Upper lobe of right lung (tissue), 1 donor: ENCODE results near the gene UNC5B. TPM values are rescaled to one million over a fixed set of nuclear protein-coding genes. Genes with fewer than 3 reads are reported as not detected.
A peak's percentile ranks its signal among the peaks of the same experiment; 100 is the strongest.

Source experiments
- ATAC-seq: fragments of 200-7000 bp; cut with Tn5 transposase; one replicate; pipeline ENCODE4 v1.9.1; 2020; ENCODE audit warnings: mild to moderate bottlenecking, moderate library complexity
- DNase-seq: peaks from one replicate; pipeline ENCODE4 v3.0.0-alpha.2; 2020
- H3K27ac ChIP-seq: fragments of 200-600 bp; one replicate; pipeline ENCODE4 v1.8.0; 2022
- H3K27me3 ChIP-seq: fragments of 200-600 bp; one replicate; pipeline ENCODE4 v1.8.0; 2022; ENCODE audit warnings: mild to moderate bottlenecking
- H3K36me3 ChIP-seq: fragments of 200-600 bp; one replicate; pipeline ENCODE4 v1.8.0; 2022
- H3K4me1 ChIP-seq: fragments of 200-600 bp; one replicate; pipeline ENCODE4 v1.8.0; 2022
- H3K4me3 ChIP-seq: fragments of 200-600 bp; one replicate; pipeline ENCODE4 v1.8.0; 2022; ENCODE audit warnings: mild to moderate bottlenecking
- H3K9me3 ChIP-seq: fragments of 200-600 bp; one replicate; pipeline ENCODE4 v1.8.0; 2022
- intact Hi-C: fragments of 100-400 bp; cut with DNase I; formaldehyde crosslinking; loops from one replicate; pipeline ENCODE4 v1.11.0; 2022
- total RNA-seq: library from RNA; stranded (reverse); fragmentation: NEBNext Ultra II Directional; extraction: Animal tissue kit (Norgen Biotek cat#: 25700); gene quantifications from one replicate; pipeline ENCODE4 v1.2.1, GENCODE V29; 2021
- TF ChIP-seq, protein P1 (sequence below): fragments of 200-600 bp; IDR thresholded peaks from one replicate; pipeline ENCODE4 v1.8.0; 2022; ENCODE audit warnings: antibody characterized with exemption
- donor health status: DM: no; HTN: yes; CAD: no; lungs with severe emphysema.

The UNC5B gene
- total RNA-seq, 1 donor from 2014 or later, result 16.0 TPM

DNA sequence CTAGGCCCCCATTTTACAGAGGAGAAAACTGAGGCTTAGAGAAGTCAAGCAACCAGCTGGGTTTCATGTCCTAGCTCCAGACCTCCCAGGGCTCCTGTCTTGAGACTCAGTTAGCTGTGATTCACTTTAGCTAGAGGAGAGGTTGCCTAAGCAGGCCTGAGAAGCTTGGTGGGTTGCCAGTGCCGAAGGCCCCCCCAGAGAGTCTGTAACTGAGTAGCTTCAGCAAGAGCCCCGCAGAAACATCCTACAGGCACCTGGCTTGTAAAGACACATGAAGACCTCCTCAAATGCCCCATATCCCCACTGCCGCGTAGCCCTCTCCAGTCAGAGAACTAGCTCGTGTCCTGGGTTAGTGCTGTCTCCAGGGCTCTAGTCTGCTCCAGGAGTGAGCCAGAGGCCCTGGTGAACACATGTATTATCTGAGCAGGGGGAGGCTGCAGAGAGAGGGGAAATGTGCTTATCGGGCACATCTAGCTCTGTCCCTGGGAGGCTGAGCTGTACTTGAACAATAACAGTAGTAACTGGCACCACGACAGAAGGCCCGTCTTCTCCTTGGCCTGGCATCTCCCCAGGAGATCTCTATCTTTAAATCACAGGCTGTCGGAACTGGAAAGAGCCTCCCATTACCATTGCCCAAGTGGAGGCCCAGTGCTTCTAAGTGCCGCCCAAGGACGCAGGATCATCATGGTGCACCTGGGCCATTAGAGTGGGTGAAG is 28.9 kb downstream of the UNC5B start:
- intact Hi-C loops, result no loop called here
- H3K27me3 ChIP-seq, result no peaks in the 10 kb centered on the region
- peaks cover 58% of the 10 kb centered on the region for H3K4me1 ChIP-seq
- DNase-seq (no peak), ATAC-seq (peak; percentile 38)
- H3K4me3 ChIP-seq, result no peak overlapping the region
- no peaks in the 10 kb centered on the region for H3K36me3 ChIP-seq
- H3K9me3 ChIP-seq, result no peaks in the 10 kb centered on the region
- TF ChIP-seq, protein P1, sequence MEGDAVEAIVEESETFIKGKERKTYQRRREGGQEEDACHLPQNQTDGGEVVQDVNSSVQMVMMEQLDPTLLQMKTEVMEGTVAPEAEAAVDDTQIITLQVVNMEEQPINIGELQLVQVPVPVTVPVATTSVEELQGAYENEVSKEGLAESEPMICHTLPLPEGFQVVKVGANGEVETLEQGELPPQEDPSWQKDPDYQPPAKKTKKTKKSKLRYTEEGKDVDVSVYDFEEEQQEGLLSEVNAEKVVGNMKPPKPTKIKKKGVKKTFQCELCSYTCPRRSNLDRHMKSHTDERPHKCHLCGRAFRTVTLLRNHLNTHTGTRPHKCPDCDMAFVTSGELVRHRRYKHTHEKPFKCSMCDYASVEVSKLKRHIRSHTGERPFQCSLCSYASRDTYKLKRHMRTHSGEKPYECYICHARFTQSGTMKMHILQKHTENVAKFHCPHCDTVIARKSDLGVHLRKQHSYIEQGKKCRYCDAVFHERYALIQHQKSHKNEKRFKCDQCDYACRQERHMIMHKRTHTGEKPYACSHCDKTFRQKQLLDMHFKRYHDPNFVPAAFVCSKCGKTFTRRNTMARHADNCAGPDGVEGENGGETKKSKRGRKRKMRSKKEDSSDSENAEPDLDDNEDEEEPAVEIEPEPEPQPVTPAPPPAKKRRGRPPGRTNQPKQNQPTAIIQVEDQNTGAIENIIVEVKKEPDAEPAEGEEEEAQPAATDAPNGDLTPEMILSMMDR, result no peak
- peak overlapping the region; percentile 36 for H3K27ac ChIP-seq

DNA sequence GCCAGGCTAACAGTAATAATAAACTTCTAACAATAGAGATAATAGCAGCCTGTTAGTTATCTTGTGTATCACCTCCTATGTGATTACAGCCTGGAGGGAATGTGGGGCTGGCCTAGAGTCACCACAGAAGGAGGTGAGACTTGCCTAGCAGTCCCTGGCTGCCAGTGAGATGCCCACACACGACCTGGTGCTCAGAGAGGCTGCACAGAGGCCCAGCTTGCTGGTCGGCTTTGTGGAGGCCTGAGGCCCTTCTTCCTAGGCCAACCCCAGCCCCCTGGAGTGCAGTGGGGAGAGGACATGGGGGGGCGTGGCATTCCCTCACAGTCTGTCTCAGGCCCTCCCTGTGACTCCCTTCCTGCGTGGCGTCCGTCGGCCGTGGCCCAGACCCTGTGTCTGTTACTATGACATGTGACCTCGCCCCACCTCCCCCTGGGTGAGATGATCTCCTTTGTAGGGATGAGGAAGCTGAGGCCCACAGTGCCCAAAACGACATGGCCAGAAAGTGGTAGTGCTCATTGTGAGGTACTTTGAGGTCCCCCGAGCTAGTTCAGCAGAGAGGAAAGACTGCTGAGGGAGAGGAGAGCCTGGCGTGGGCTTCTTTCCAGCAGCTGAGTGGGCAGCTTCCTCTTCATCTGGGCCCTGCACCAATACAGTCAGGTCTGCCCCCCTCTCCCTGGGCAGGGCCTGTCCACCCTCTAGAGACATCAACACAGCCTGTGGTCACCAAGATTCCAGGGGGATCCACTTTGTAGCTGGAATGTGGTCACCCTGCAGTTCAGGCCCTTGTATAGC is 29.7 kb downstream of the UNC5B start:
- Histone ChIP-seq H3K9me3 (no peaks in the 10 kb centered on the region), H3K36me3 (no peaks in the 10 kb centered on the region), H3K27ac (peak overlapping the region; percentile 36), H3K4me1 (peaks cover 65% of the 10 kb centered on the region), H3K4me3 (no peak overlapping the region), H3K27me3 (no peaks in the 10 kb centered on the region)
- DNase-seq, result no peak
- peak; percentile 36 for ATAC-seq
- intact Hi-C loops, result no loop called here
- TF ChIP-seq, protein P1, result no peak

DNA sequence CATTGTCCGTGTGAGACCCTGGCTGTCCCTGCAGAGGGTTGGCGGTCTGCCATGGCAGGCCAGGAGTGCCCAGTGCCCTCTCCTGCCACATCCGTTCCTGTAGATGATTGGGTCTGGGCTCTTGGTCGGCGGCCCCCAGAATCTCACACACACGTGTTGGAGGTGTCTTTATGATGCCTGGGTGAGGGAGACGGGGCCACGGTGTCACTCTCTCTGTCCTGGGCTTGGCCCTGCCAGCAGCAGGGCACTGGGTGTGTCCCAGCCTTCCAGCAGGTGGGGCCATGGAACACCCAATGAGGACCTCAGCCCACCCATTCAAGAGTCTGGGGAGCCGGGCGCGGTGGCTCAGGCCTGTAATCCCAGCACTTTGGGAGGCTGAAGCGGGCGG is 30.2 kb downstream of the UNC5B start:
- Histone ChIP-seq H3K27me3 (no peaks in the 10 kb centered on the region), H3K36me3 (no peaks in the 10 kb centered on the region), H3K27ac (peak overlapping the region; percentile 36), H3K4me3 (no peak overlapping the region), H3K9me3 (no peaks in the 10 kb centered on the region), H3K4me1 (peaks cover 70% of the 10 kb centered on the region)
- intact Hi-C loops, result no loop called here
- TF ChIP-seq, protein P1, result no peak
- DNase-seq (no peak), ATAC-seq (no peak)

DNA sequence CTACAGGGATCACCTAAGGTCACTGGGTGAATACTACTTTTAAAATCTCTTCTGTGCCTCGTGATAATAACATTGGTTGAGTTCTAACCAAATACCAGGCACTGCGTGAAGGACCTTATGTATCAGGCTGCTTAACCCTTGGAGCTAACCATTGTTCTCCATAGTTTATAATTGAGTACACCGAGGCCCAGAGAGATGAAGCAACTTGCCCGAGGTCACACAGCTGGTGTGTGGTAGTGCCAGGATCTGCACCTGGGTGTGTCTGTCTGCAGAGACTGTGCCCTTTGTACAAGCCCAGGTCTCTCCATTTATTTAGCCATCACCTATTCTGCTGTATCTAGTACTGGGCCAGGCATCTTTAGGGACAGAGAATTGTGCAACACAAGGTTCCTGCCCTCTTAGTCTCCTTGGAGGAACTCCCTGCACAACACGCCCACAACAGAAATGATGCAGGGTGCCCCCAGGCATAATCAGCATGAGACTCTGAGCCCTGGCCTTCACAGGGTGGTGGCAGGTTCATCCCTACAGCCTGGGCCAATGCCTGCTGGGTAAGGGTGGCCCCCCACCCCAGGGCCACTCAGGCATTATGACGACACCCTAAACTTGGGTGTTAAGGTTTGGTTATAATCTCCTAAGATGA is 31.5 kb downstream of the UNC5B start:
- peak; percentile 31 for ATAC-seq
- Histone ChIP-seq H3K36me3 (no peaks in the 10 kb centered on the region), H3K27me3 (no peaks in the 10 kb centered on the region), H3K4me3 (no peak overlapping the region), H3K27ac (peak overlapping the region; percentile 43), H3K9me3 (no peaks in the 10 kb centered on the region), H3K4me1 (peaks cover 70% of the 10 kb centered on the region)
- TF ChIP-seq, protein P1, result no peak
- intact Hi-C loops, result no loop called here
- no peak for DNase-seq

DNA sequence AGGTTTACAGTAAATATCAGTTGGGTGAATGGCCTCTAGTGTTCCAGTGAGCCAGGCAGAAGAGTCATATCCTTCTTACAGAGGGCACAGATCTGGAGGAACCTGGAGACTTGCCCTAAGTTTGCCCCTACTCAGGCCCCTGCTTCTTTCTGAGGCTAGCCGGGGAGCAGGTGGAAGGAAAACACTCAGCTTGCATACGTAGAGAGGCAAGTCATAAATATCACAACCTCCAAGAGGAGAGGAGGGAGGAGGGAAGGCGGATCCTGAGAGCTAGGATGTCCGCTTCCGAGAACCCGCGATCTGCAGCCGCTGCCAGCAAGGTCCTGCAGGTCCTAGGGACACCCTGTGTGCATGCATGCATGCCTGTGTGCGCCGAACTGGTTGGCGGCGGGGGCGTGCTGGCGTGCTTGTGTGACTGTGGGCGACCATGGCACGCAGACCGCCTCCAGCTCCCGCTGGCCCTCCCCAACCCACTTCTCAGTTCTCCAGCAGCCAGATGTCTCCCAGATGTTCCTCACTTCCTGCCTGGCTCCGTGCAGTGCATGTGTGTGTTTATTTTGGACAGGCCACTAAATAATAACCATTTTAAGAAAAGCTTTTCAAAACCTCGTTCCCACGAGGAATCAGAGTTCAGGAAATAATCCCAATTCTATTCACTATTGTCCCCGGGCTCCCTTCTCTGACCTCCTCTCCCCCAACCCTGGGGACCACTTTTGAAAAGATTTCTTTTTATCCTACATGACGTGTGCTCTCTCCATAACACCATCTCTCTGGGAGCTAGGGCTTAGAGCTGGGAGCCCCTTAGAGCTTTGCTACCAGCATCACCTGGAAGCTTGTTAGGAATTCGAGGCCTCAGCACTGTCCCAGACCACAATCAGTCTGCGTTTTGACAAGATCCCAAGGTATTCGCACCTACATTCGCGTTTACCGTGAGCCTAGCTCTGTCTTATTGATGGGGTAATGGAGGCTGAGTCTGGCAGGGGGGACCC is 32.4 kb downstream of the UNC5B start:
- TF ChIP-seq, protein P1, result no peak
- DNase-seq (no peak), ATAC-seq (peak; percentile 21)
- Histone ChIP-seq H3K36me3 (no peaks in the 10 kb centered on the region), H3K27ac (peak overlapping the region; percentile 43), H3K27me3 (no peaks in the 10 kb centered on the region), H3K4me3 (peak overlapping the region; percentile 30), H3K9me3 (no peaks in the 10 kb centered on the region), H3K4me1 (peaks cover 68% of the 10 kb centered on the region)
- intact Hi-C loops, result no loop called here
